ENCODE data around the gene CPNE4. TPM values are rescaled to one million over a fixed set of nuclear protein-coding genes. Genes with fewer than 3 reads are reported as not detected.

CPNE4 gene
- total RNA-seq, 4 donors from 2014 or later = 0.17 to 0.52 TPM; not detected in 2

DNA sequence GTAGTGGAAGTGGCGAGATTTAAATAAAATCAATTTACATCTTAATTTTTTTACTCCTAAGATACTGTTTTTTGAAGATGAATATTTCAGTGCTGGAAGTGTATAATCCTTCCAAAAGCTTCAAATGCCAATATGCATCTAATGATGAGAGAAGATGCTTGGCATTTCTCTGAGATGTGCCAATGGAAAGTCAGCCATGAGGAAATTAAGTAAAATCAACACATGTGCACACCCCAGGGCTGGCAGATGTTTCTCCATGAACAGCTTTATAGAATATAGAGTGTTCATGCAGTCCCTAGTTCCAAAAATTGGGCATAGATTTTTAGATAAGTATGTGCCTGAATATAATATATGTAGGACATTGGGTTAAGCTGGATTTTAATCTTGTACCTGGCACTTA is 90.1 kb downstream of the CPNE4 start:
- Histone ChIP-seq H3K36me3 (no peaks in the 10 kb centered on the region), H3K4me3 (no peak overlapping the region), H3K9me3 (no peaks in the 10 kb centered on the region), H3K4me1 (no peaks in the 10 kb centered on the region), H3K27ac (replicated peaks in 1 of 4) (no peak overlapping the region), H3K27me3 (no peaks in the 10 kb centered on the region)
- DNase-seq (ENCODE audit: extremely low spot score) = no peak
- no peak for TF ChIP-seq POLR2A (IDR thresholded peaks at IDR 0.05; ENCODE audit: low read depth)
- TF ChIP-seq EP300 (IDR thresholded peaks at IDR 0.05) = no peak
- TF ChIP-seq, protein P1, sequence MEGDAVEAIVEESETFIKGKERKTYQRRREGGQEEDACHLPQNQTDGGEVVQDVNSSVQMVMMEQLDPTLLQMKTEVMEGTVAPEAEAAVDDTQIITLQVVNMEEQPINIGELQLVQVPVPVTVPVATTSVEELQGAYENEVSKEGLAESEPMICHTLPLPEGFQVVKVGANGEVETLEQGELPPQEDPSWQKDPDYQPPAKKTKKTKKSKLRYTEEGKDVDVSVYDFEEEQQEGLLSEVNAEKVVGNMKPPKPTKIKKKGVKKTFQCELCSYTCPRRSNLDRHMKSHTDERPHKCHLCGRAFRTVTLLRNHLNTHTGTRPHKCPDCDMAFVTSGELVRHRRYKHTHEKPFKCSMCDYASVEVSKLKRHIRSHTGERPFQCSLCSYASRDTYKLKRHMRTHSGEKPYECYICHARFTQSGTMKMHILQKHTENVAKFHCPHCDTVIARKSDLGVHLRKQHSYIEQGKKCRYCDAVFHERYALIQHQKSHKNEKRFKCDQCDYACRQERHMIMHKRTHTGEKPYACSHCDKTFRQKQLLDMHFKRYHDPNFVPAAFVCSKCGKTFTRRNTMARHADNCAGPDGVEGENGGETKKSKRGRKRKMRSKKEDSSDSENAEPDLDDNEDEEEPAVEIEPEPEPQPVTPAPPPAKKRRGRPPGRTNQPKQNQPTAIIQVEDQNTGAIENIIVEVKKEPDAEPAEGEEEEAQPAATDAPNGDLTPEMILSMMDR (IDR thresholded peaks at IDR 0.05) = no peak
- TF ChIP-seq POLR2AphosphoS5 (IDR thresholded peaks at IDR 0.05) = no peak
- 70% methylated on average over 1 of the region's 1 CpG for WGBS
- intact Hi-C loops (cut with DNase I) = no loop called here

DNA sequence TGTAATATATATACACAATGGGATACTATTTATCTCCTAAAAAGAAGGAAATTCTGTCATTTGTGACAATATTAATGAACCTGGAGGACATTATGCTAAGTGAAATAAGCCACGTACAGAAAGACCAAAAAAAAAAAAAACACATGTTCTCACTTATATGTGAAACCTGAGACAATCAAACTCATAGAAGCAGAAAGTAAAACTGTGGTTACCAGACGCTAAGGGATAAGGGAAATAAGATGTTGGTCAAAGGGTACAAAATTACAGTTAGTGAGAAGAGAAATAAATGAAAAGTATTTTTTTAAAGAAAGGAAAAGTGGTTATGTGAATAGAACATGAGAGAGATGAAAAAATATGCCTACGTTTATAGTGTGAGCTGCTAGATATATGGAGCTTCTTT is 101.1 kb downstream of the CPNE4 start:
- H3K4me3 ChIP-seq = no peak overlapping the region
- no peaks in the 10 kb centered on the region for H3K4me1 ChIP-seq
- no peaks in the 10 kb centered on the region for H3K27me3 ChIP-seq
- H3K27ac ChIP-seq (replicated peaks in 1 of 4) = no peak overlapping the region
- no peaks in the 10 kb centered on the region for H3K36me3 ChIP-seq
- TF ChIP-seq, protein P1 (IDR thresholded peaks at IDR 0.05) = no peak
- TF ChIP-seq EP300 (IDR thresholded peaks at IDR 0.05) (no peak), POLR2A (IDR thresholded peaks at IDR 0.05; ENCODE audit: low read depth) (no peak), POLR2AphosphoS5 (IDR thresholded peaks at IDR 0.05) (no peak)
- no peaks in the 10 kb centered on the region for H3K9me3 ChIP-seq
- DNase-seq (ENCODE audit: extremely low spot score) = no peak
- intact Hi-C loops (cut with DNase I) = no loop called here
- 48% methylated on average over 3 of the region's 3 CpGs for WGBS

DNA sequence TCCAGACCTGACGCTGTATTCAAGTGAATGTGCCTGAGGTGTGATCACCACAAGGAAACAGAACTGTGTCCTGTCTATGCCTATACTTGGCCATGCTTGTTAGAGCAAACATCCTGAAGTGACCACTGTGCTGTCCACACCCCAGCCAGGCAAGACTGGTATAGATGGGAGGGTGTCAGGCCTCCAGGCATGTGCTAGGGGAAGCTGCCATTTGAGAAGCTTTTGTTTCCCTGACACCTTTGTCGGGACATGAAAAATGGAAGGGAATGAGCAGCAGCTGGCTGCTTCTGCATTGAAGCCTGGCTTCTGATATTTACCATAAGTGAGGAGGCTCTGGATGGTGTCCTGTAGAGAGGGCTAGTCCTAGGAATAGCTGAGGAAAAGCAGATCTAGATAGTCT is 106.2 kb downstream of the CPNE4 start:
- Histone ChIP-seq H3K27ac (replicated peaks in 1 of 4) (no peak overlapping the region), H3K4me1 (no peaks in the 10 kb centered on the region), H3K4me3 (no peak overlapping the region), H3K9me3 (no peaks in the 10 kb centered on the region), H3K36me3 (no peaks in the 10 kb centered on the region), H3K27me3 (no peaks in the 10 kb centered on the region)
- WGBS = 55% methylated on average over 2 of the region's 2 CpGs
- no peak for DNase-seq (ENCODE audit: extremely low spot score)
- intact Hi-C loops (cut with DNase I) = no loop called here
- TF ChIP-seq EP300 (IDR thresholded peaks at IDR 0.05) = no peak
- no peak for TF ChIP-seq POLR2A (IDR thresholded peaks at IDR 0.05; ENCODE audit: low read depth)

DNA sequence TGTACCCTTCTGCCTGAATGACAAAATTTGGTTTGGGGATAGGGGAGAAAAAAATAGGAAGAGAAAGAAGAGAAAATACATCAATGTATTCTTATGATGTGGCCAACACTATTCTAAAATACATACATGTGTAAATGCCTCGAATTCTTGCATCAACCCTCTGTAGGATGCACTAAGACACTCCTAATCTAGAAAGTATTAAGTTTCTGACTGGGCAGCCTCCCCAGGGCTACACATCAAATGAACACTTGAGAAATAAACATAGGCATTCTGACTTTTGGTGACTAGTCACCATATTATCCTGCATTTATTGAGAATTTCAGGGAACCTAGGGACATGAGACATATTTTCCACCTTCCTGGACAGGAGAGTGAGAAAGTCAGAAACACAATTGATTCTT is 109.2 kb downstream of the CPNE4 start:
- H3K4me1 ChIP-seq = no peaks in the 10 kb centered on the region
- H3K27ac ChIP-seq (replicated peaks in 1 of 4) = no peak overlapping the region
- TF ChIP-seq POLR2A (IDR thresholded peaks at IDR 0.05; ENCODE audit: low read depth) (no peak), EP300 (IDR thresholded peaks at IDR 0.05) (no peak), POLR2AphosphoS5 (IDR thresholded peaks at IDR 0.05) (no peak)
- TF ChIP-seq, protein P1 (IDR thresholded peaks at IDR 0.05) = no peak
- no peak overlapping the region for H3K4me3 ChIP-seq
- 59% methylated on average over 1 of the region's 1 CpG for WGBS
- no peaks in the 10 kb centered on the region for H3K27me3 ChIP-seq
- H3K36me3 ChIP-seq = no peaks in the 10 kb centered on the region
- intact Hi-C loops (cut with DNase I) = no loop called here
- DNase-seq (ENCODE audit: extremely low spot score) = no peak
- no peaks in the 10 kb centered on the region for H3K9me3 ChIP-seq

DNA sequence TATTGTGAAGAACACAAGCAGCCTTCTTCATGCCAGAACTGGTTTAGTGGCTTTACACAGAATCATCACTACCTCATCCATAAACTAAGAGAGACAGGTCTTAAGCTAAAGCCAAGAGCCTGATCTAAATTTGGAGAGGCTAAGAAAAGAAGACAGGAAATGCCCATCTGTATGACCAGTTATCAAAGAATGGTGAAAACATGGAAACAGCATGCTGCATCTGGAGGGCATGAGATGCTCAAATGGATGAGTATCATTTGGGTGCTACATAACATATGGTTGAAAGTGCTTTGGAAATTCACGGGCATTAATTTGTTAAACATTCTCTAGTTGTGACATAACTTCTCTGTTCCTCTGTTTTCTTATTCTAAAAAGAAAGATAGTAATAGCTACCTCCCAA is 112.5 kb downstream of the CPNE4 start:
- H3K36me3 ChIP-seq = no peaks in the 10 kb centered on the region
- intact Hi-C loops (cut with DNase I) = no loop called here
- no peaks in the 10 kb centered on the region for H3K27me3 ChIP-seq
- no peak for TF ChIP-seq EP300 (IDR thresholded peaks at IDR 0.05)
- no peak for TF ChIP-seq POLR2AphosphoS5 (IDR thresholded peaks at IDR 0.05)
- TF ChIP-seq POLR2A (IDR thresholded peaks at IDR 0.05; ENCODE audit: low read depth) = no peak
- TF ChIP-seq, protein P1 (IDR thresholded peaks at IDR 0.05) = no peak
- 79% methylated on average over 1 of the region's 1 CpG for WGBS
- no peak for DNase-seq (ENCODE audit: extremely low spot score)
- no peaks in the 10 kb centered on the region for H3K4me1 ChIP-seq
- no peak overlapping the region for H3K4me3 ChIP-seq
- no peak overlapping the region for H3K27ac ChIP-seq (replicated peaks in 1 of 4)
- H3K9me3 ChIP-seq = no peaks in the 10 kb centered on the region
